Body of pancreas (tissue), 4 donors: Measurements from ENCODE around the gene KIF23.

ENCODE experiments used
- POLR2A ChIP-seq, 3 donors: fragments of 450-650 bp; IDR thresholded peaks; one replicate each; pipeline ENCODE4 v1.6.1; 2016; ENCODE audit warnings: antibody characterized with exemption in 3 of 3, mild to moderate bottlenecking in 2 of 3
- TF ChIP-seq, protein P1 (sequence below), 7 experiments: fragments of 450-650 bp in 4 of 7; fragments of 200-600 bp in 3 of 7; sonication (generic) in 3 of 7; IDR thresholded peaks; one replicate each; pipeline ENCODE4 v1.5.1; 2016 to 2019; ENCODE audit warnings: antibody characterized with exemption in 7 of 7

DNA sequence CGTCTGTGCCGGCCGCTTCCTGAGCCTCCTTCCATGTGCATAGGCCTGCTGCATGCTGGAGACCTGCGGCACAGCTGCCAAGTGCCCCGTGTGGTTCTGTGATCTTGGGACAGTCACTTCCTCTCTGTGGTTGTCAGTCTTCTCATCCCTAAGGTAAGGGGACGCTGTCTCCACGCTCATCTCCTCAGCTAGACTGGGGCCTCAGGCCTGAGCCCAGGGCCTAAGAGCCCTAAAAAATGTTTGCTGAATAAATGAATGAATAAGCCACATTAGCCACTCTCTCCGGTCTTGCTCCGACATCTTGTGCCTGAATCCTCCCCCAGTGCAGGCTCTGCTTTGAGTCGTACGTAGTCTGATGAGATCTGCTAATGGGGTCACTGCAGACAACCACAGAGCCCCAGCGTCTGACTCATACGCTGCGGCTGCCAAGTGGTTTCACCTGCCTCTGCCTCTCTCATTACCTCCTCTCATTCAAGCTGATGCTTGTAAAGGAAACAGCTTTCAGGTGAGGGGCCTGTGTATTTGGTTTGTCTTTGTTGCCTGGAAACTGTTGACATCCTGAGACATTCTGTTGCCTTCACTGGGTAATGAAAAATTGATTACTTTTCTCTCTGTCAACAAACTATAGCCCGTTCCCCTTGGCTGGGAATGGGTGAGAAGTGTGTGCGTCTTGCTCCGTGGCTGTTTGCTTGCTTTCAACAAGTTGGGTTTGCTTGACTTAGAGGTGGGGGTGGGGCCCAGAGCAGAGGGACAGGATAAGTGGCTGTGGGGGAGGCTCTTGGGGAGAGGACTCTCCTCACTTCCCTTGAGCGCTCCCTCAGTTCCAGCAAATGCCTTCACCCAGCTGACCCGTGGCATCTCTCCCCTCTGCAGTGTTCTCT lies 54.3 kb downstream of the KIF23 start:
- TF ChIP-seq, protein P1, sequence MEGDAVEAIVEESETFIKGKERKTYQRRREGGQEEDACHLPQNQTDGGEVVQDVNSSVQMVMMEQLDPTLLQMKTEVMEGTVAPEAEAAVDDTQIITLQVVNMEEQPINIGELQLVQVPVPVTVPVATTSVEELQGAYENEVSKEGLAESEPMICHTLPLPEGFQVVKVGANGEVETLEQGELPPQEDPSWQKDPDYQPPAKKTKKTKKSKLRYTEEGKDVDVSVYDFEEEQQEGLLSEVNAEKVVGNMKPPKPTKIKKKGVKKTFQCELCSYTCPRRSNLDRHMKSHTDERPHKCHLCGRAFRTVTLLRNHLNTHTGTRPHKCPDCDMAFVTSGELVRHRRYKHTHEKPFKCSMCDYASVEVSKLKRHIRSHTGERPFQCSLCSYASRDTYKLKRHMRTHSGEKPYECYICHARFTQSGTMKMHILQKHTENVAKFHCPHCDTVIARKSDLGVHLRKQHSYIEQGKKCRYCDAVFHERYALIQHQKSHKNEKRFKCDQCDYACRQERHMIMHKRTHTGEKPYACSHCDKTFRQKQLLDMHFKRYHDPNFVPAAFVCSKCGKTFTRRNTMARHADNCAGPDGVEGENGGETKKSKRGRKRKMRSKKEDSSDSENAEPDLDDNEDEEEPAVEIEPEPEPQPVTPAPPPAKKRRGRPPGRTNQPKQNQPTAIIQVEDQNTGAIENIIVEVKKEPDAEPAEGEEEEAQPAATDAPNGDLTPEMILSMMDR (IDR thresholded peaks at IDR 0.05) = no peak
- TF ChIP-seq POLR2A (IDR thresholded peaks at IDR 0.05) = no peak
